SIG-M5 treated with dmso at 0.1 percent for 504 hours (cell line): ENCODE data around the gene DENND1A.
"Not testable (repeated sequence)": the region's sequence is repeated elsewhere in the genome, so short reads cannot be mapped to it uniquely, and the experiment has no call there.

Experiments used
- DNase-seq: peaks from one replicate; lab custom pipeline; 2025; ENCODE audit not compliant: unreplicated experiment; lab: John Stamatoyannopoulos, UW

Gene DENND1A

DNA sequence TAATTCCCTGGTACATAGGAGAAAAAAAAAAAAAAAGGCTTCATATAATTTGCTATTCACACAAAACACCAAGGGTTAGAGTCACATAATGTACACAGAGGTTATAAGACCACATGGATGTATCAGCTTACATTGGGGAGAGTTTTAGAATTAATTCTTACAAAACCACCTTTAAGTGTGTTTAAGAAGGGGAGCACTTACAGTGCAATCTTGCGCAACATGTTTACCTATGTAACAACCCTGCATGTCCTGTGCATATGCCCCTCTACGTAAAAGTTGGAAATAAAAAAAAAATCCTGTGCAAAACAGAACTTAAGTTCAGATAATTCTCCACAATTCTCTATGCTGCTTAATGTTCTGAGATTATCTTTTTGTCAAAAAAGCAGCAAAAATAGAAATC, 190.0 kb downstream of the DENND1A start:
- DNase-seq: no peak

DNA sequence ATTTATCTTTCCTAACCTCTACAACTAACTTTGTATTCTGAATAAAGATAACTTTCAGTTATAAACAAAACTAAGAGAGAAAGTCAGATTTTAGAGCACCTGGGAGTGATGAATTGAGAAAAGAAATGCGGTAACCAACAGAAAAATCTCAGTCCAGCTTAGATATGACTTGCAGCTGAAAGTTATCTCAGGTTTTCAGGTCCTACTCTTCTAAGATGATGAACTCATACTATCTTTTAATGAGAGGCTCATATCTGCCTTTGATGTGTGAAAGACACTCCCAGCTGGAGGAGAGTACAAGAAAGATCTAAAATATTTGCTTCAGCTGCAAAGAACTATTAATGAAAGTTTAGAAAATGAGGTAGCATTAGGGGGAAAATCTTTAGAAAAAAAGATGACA, 190.5 kb downstream of the DENND1A start:
- DNase-seq: no peak

GRCh38 chr9:123738648-123739047, 191.3 kb downstream of the DENND1A start:
- DNase-seq: no peak

DNA sequence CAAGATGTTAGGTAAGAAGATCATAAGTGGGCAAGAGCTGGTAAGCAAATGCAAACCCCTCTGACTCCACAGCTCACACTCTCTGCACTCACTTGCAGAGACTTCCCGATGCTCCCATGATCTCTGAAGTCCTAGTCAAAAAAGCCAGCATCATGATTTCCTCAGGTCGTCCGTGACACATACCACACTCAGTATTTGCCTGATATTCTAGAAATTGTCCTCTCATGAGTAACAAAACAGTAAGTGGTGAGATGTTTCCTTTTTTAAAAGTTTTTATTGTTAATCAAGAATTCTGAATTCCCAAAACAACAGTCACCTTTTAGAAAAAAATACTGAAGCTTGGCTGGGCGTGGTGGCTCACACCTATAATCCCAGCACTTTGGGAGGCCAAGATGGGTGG, 194.6 kb downstream of the DENND1A start:
- DNase-seq: no peak

- DNase-seq: not testable (repeated sequence)
These were observed 201.4 kb downstream of the DENND1A start for GRCh38 chr9:123728571-123728970.

GRCh38 chr9:123727332-123727731, 202.6 kb downstream of the DENND1A start:
- DNase-seq: no peak

- DNase-seq: no peak
These were observed 204.5 kb downstream of the DENND1A start for GRCh38 chr9:123725389-123725788.

GRCh38 chr9:123724211-123724796, 205.6 kb downstream of the DENND1A start:
- DNase-seq: no peak

DNA sequence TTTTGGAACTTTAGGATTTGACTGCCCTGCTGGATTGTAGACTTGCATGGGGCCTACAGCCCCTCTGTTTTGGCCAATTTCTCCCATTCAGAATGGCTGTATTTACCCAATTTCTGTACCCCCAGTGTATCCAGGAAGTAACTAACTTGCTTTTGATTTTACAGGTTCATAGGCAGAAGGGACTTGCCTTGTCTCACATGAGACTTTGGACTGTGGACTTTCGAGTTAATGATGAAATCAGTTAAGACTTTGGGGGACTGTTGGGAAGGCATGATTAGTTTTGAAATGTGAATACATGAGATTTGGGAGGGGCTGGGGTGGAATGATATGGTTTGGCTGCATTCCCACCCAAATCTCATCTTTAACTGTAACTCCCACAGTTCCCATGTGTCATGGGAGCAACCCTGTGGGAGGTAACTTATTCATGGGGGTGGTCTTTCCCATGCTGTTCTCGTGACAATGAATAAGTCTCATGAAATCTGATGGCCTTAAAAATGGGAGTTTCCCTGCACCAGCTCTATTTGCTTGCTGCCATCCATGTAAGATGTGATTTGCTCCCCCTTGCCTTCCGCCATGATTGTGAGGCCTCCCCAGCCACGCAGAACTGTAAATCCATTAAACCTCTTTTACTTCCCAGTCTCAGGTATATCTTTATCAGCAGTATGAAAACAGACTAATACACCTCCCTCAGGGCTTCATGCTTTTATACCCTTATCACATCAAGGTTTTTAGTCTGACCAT, 206.6 kb downstream of the DENND1A start:
- DNase-seq: no peak

GRCh38 chr9:123722378-123722777, 207.5 kb downstream of the DENND1A start:
- no peak for DNase-seq

- no peak for DNase-seq
These were observed 211.7 kb downstream of the DENND1A start for GRCh38 chr9:123718188-123718587.

DNA sequence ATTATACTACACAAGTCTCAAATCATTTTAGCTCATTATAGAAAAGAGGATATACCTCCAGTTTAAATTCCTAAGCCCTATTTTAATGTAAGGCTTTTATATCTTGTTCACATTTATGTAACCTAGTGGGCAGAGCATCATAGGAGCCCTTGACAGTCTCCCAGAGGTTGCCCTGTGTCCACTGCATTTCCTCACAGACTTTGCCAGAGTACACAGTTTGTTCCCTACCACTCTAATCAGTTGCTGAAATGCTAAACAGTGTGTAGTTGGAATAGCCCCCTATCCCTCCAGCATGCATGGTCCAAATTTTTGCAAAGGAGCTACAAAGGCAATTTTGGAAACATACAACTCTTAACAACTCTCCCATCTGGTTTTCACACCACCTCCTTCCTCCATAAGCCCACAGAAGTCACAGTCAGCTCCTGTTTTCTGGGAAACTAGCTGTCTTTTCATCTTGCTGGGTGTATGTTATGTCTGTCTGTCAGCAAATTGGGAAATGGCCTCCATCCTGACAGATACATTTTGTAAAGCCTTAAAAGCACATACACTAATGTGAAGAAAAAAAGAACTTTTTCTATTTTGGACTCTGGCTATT, 212.2 kb downstream of the DENND1A start:
- DNase-seq: no peak

GRCh38 chr9:123716339-123716945, 213.5 kb downstream of the DENND1A start:
- DNase-seq: no peak

- DNase-seq: no peak
These were observed 214.7 kb downstream of the DENND1A start for GRCh38 chr9:123715258-123715657.

DNA sequence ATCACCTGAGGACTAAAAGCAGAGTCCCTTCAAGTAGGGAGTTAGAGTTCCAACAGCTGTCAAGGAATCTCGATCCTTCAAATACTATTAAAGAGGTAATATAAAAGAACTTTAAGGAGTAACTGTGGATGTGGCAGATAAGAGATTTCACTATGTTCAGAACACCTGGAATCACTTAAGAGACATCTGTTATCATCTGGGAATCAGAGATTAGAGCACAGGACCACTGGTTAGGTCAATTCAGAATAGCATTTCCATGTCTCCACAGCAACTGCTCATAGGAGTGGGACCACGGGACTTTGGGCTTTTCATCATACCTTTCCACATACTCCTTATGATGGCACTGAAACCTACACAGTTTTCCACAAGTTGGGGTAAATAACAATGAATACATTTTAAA, 216.6 kb downstream of the DENND1A start:
- no peak for DNase-seq

DNA sequence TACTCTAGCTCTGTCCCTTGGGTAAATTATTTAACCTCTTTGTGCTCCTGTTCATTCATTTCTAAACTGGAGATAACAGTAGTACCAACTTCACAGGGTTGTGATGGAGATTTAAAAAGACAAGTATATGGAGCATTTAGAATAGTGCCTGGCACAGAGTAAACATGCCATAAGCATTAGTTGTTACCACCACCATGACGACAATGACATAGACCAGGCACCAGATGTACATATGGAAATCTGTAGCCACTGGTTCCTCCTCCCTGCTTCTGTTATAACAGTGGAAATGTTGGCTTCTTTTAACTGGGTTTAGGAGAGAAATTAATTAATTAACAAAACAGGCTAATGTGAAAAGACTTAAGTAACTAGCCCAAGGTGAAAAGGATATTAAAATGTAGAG, 217.5 kb downstream of the DENND1A start:
- no peak for DNase-seq

DNA sequence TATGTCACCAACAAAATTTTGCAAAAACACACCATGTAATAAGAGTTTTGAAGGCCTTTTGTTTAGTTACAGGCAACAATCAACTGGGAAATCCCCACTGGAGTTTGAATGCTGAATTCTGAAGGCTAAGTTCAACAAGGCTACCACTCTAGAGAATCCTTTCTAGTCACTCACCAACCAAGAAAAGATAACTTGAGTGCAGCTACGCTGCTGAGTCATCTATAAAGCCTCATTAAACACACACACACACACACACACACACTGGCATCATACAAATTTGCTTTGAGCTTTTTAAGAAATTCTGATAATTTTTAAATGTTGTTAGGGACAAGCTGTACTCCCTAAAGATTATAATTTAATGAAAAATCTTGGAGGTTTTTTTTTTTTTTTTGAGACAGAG, 219.6 kb downstream of the DENND1A start:
- no peak for DNase-seq

DNA sequence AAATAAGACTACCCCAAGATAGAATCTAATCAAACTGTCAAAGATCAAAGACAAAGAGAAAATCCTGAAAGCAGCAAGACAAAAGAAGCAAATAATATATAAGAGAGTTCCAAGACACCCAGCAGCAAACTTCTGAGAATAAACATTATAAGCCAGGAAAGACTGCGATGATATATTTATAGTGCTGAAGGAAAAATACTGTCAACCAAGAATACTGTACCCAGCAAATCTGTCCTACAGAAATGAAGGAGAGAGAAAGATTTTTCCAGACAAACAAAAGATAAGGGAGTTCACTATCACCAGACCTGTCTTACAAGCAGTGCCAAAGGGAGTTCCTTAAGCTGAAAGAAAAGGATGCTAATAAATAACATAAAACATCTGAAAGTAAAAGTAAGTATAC, 227.4 kb downstream of the DENND1A start:
- no peak for DNase-seq

DNA sequence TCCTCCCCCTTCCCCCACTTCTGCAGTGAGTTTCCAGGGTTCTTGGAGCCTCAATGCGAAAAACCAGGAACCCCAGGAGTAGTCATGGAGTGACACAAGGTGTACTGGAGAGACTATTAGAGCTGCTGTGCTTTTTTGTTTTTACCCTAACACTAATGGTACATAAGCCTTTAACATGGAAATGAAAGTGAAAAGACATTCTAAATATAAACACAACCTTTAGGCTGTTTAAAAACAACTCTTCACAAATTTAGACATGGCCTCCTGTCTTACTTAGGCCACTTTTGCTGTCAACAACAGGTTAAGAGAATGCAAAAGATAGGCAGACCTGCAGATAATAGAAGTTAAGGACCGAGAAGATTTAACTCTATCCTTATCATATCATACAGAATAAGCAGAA, 232.2 kb downstream of the DENND1A start:
- DNase-seq: no peak

DNA sequence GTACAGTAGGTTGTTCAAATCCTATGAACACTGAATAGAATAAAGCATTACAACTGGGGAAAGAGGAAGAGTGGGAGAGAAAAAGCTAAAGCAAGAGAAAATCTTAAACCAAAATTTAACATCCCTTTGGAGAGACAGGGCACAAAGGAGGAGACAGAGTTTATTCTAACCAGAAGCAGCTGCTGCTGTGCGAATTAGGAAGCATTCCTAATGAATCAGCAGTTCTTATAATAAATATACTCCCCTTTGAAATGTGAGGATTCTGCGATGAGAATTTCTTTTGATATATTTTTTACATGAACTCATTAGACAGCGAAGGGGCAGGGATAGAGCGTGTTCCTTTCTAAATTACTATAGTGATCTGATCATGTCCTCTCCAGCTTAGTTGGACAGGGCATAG, 233.4 kb downstream of the DENND1A start:
- no peak for DNase-seq

DNA sequence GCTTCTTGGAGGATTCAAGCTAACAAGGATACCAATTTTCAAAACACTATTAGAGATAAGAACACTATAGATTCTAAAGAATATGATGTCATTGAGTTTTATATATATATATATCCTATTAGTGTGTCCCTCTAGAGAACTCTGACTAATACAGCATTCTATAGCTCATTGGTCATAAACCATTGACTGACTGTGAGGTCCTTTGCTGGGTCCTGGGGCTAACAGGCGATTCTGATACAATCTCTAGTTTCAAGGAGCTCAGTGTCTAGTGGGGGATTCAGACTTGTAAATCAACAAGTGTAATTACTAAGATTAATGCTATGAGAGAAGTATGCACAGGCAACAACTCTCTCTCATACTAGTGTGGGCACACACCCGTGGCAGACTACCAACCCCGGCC, 234.5 kb downstream of the DENND1A start:
- no peak for DNase-seq

DNA sequence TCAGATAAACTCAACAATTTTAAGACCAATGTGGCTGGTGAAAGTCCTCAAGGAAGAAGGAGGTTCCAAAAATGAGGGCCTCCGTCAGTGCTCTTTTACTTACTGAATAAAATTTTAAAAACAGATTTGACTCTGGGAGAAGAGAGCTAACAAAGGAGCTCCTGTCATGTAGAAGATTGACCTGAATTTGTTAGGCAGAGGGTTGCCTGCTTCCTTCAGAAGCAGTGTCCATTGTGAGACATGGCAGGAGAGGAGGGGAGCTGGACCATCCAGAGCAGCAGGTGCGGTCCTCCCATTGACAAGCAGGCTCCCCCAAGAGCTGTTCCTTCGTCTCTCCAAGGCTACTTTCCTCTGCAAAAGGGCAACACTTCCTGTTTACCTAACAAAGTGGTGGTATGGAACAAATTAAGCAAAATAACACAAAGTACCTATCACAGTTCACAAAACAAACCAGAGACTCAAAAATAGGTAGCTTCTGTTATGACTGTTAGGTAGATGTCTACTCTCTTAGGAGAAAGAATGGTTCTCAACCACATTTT, 238.1 kb downstream of the DENND1A start:
- no peak for DNase-seq
